Dermis lymphatic vessel endothelial cell (primary cell): Measurements from ENCODE around the gene ANKRD35. TPM values are rescaled to one million over a fixed set of nuclear protein-coding genes. Genes with fewer than 3 reads are reported as not detected.

Experiments used
- total RNA-seq: library from RNA; depleted of rRNA; stranded (reverse); fragments of >200 nt; gene quantifications from 2 replicates; pipeline ENCODE4 v1.2.1, GENCODE V29; 2014

Gene ANKRD35
- under 0.01 TPM in 1 of 2 replicates, not detected in the other for total RNA-seq

GRCh38 chr1:145885738-145886287, at the start of gene ANKRD35:
TSS of gene ANKRD35 (minus strand) at chr1:145885866. CDS start at chr1:145885758, 108 bp downstream.

GRCh38 chr1:145927063-145927886, 41.6 kb upstream of the ANKRD35 start, which contains the start of gene RBM8A:
TSS of gene RBM8A (minus strand) at chr1:145927484. CDS start at chr1:145927426, 58 bp downstream.

DNA sequence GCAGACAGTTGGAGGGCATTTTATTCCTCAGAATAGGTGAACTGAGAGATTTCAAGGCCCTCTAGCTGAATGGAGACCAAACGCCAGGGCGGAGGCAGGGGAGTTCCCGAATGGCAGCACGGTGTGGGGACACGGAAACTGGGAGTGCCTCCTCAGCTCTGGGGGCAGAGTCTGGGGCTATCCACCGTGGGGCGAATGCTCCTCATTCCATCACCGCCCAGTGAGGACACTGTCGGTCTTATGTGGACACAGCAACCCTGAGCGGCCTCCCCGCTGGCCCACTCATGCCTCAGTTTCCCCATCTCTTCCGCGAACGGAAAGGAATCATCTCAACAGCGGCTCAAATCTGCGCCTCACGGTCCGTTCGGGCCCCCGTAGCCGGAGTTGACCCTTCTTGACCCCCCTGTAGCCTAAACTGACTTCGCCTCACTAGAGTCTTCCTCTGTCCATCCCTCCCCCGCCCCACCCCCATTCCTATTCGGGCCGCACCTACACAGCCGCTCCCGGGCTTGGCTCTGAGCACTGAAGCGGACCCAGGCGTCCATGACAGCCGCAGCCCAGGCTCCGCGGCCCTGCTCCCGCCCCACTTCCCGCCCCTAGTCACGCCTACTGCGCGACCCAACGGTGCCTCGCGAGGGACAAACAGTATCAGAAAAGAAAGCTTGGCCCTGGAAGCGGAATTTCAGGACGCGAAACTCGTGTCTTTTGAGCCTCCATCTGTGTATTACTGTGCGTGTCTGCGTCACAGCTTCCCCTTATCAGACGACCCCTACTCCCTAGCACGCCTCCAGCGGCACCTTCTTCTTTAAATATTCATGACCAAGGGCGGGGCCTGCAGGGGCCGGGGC, 32.7 kb upstream of the ANKRD35 start, which contains the start of gene PEX11B:
TSS of gene PEX11B (minus strand) at position 574 of the 848 bp plus-strand sequence. CDS start at position 545, 29 bp downstream.

DNA sequence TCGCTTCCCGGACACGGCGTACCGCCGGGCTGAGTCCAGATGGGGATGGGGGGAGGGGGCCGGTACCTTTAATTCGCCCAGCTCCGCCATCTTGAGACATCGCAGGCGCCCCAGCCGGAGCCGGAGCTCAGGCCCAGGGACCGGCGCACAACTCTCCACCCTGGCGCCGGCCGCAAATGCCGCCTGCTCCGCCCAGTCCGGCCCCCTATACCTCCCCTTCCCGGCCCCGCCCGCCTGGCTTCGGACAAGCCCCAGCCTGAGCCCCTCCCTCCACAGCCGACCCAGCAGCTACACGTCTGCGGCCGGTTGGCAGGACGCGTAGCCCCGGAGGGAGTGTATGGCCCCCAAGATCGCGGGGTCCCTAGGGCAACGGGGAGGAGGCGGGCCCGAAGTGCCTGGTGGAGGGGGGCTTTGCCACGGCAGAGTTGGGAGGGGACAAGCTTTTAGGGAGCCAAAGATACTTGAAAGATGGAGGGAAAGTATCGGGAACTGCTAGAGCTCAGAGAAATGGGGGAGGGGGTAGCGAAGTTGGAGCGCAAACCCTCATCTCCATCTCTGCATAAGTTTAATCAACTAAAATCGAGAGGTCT, 26.7 kb downstream of the ANKRD35 start, which contains the start of gene PIAS3:
TSS of gene PIAS3 (minus strand) at position 181 of the 590 bp plus-strand sequence. CDS start at position 90, 91 bp downstream.

GRCh38 chr1:145845514-145846161, 40.0 kb downstream of the ANKRD35 start, which contains the start of gene NUDT17:
TSS of gene NUDT17 (plus strand) at chr1:145845630. CDS start at chr1:145845641, 11 bp downstream.

GRCh38 chr1:145823565-145824498, 61.8 kb downstream of the ANKRD35 start, which contains the start of the genes POLR3C and RNF115:
TSS of gene POLR3C (plus strand) at chr1:145824200. CDS start at chr1:145825777, 1,577 bp downstream.
TSS of gene RNF115 (minus strand) at chr1:145824095. CDS start at chr1:145823873, 222 bp downstream.

Other genes starting within 250 kb of the ANKRD35 start
- gene PDZK1, start 178.5 kb downstream of the ANKRD35 start, total RNA-seq = under 0.01 TPM in 1 of 2 replicates, not detected in the other
- not detected in 2 replicates for gene CD160, start 166.4 kb downstream of the ANKRD35 start, total RNA-seq
- gene RNF115, start 61.8 kb downstream of the ANKRD35 start, total RNA-seq = 13.3 and 15.9 TPM in 2 replicates
- gene POLR3C, start 61.7 kb downstream of the ANKRD35 start, total RNA-seq = 22.4 and 24.6 TPM in 2 replicates
- 2.6 and 3.0 TPM in 2 replicates for gene NUDT17, start 40.2 kb downstream of the ANKRD35 start, total RNA-seq
- gene PIAS3, start 26.8 kb downstream of the ANKRD35 start, total RNA-seq = 4.3 and 5.8 TPM in 2 replicates
- 2.0 and 4.2 TPM in 2 replicates for gene ITGA10, start 24.2 kb upstream of the ANKRD35 start, total RNA-seq
- gene PEX11B, start 32.9 kb upstream of the ANKRD35 start, total RNA-seq = 28.9 and 30.9 TPM in 2 replicates
- 92.2 and 123 TPM in 2 replicates for gene RBM8A, start 41.6 kb upstream of the ANKRD35 start, total RNA-seq
- 23.7 and 26.8 TPM in 2 replicates for gene LIX1L, start 72.2 kb upstream of the ANKRD35 start, total RNA-seq
- under 0.01 TPM in 2 replicates for gene ANKRD34A, start 78.7 kb upstream of the ANKRD35 start, total RNA-seq
- gene POLR3GL, start 78.8 kb upstream of the ANKRD35 start, total RNA-seq = 15.8 and 16.8 TPM in 2 replicates
- gene TXNIP, start 110.7 kb upstream of the ANKRD35 start, total RNA-seq = 95.3 and 200 TPM in 2 replicates
- not detected in 2 replicates for gene HJV, start 135.9 kb upstream of the ANKRD35 start, total RNA-seq